Lower leg skin (tissue), 4 donors: Measurements from ENCODE around the gene FGD1. TPM values are rescaled to one million over a fixed set of nuclear protein-coding genes. Genes with fewer than 3 reads are reported as not detected.

Experiments
- DNase-seq, 2 donors: peaks; one replicate each; pipeline ENCODE4 v3.0.0-alpha.2; 2019; ENCODE audit warnings: low spot score in 2 of 2
- H3K4me3 ChIP-seq: fragments of 200-600 bp; sonication (generic); 2 replicates; pipeline ENCODE4 v1.5.1; 2017; ENCODE audit warnings: mild to moderate bottlenecking, low read depth; ENCODE audit not compliant: poor library complexity, severe bottlenecking
- CTCF ChIP-seq, 3 donors: fragments of 450-650 bp; IDR thresholded peaks; one replicate each; pipeline ENCODE4 v1.5.1; 2016; ENCODE audit warnings: antibody characterized with exemption in 3 of 3, mild to moderate bottlenecking in 3 of 3, moderate library complexity in 2 of 3
- POLR2A ChIP-seq, 2 donors: fragments of 450-650 bp; IDR thresholded peaks; one replicate each; pipeline ENCODE4 v1.6.1; 2016 to 2017; ENCODE audit warnings: antibody characterized with exemption in 2 of 2, mild to moderate bottlenecking in 1 of 2, moderate library complexity in 1 of 2
- WGBS, 2 donors: methylation state at CpG; one replicate each; pipeline ENCODE4 v1.1.5; 2018; 5-methylcytosine and 5-hydroxymethylcytosine counted together
- intact Hi-C: fragments of 100-400 bp; cut with DNase I; formaldehyde crosslinking; loops from one replicate; pipeline ENCODE4 v1.15.0; 2023; ENCODE audit warnings: low total_unique reads
- total RNA-seq, 4 donors: library from RNA; depleted of rRNA; stranded (reverse); fragments of >200 nt; gene quantifications; one replicate each; pipeline ENCODE4 v1.1.0, GENCODE V29; 2016

The FGD1 gene
- total RNA-seq, 4 donors from 2014 or later: 5.3 to 7.1 (median 6.7) TPM

- H3K4me3 ChIP-seq: no peak overlapping the region
- no peak for DNase-seq
- no peak for TF ChIP-seq CTCF (IDR thresholded peaks at IDR 0.05)
- TF ChIP-seq POLR2A (IDR thresholded peaks at IDR 0.05): no peak
- WGBS, 2 donors: 64 to 66% methylated on average over 3 to 5 of the region's 5 CpGs
- intact Hi-C loops: no loop called here
Measured at GRCh38 chrX:54447461-54447860, 48.6 kb downstream of the FGD1 start.

GRCh38 chrX:54446084-54446483 is 50.0 kb downstream of the FGD1 start:
- no peak for DNase-seq
- H3K4me3 ChIP-seq: no peak overlapping the region
- WGBS, 2 donors: 80% methylated on average over 15 of the region's 17 CpGs; no CpG with 5 or more reads in 1 of the 2 donors
- intact Hi-C loops: no loop called here
- TF ChIP-seq POLR2A (IDR thresholded peaks at IDR 0.05) (no peak), CTCF (IDR thresholded peaks at IDR 0.05) (no peak)

GRCh38 chrX:54444752-54445151 is 51.3 kb downstream of the FGD1 start:
- no peak overlapping the region for H3K4me3 ChIP-seq
- intact Hi-C loops: no loop called here
- DNase-seq: no peak
- WGBS, 2 donors: 72 to 76% methylated on average over 5 to 6 of the region's 6 CpGs
- TF ChIP-seq CTCF (IDR thresholded peaks at IDR 0.05) (no peak), POLR2A (IDR thresholded peaks at IDR 0.05) (no peak)

GRCh38 chrX:54442790-54443189 is 53.2 kb downstream of the FGD1 start:
- TF ChIP-seq CTCF (IDR thresholded peaks at IDR 0.05) (no peak), POLR2A (IDR thresholded peaks at IDR 0.05) (no peak)
- intact Hi-C loops: no loop called here

GRCh38 chrX:54439960-54440871 is 55.8 kb downstream of the FGD1 start, which contains the start of gene TSR2:
TSR2 (plus strand) TSS chrX:54440404; CDS start chrX:54440422, 18 bp downstream.
- DNase-seq: peak; percentile 75 to 94
- peak within 1 kb of the TSS; percentile 79 for H3K4me3 ChIP-seq
- intact Hi-C loops: no loop called here
- WGBS, 2 donors: 0 to 44% methylated on average over 22 to 40 of the region's 40 CpGs
- TF ChIP-seq CTCF (IDR thresholded peaks at IDR 0.05): no peak
- TF ChIP-seq POLR2A (IDR thresholded peaks at IDR 0.05): no peak

More at GRCh38 chrX:54442790-54443189, 53.2 kb downstream of the FGD1 start:
- DNase-seq: no peak
- H3K4me3 ChIP-seq: no peak overlapping the region
